Fibroblast of skin of left quadriceps (primary cell): ENCODE results near the gene SKAP1.
A peak's percentile ranks its signal among the peaks of the same experiment; 100 is the strongest.

Experiments used
- DNase-seq, 2 experiments: peaks; one replicate each; pipeline ENCODE4 v3.0.0-alpha.2; 2013; ENCODE audit warnings: low read depth in 2 of 2

Gene SKAP1

GRCh38 chr17:48429638-48430586 is at the start of gene SKAP1:
SKAP1 (minus strand) TSS chr17:48430214.
- DNase-seq: no peak

DNA sequence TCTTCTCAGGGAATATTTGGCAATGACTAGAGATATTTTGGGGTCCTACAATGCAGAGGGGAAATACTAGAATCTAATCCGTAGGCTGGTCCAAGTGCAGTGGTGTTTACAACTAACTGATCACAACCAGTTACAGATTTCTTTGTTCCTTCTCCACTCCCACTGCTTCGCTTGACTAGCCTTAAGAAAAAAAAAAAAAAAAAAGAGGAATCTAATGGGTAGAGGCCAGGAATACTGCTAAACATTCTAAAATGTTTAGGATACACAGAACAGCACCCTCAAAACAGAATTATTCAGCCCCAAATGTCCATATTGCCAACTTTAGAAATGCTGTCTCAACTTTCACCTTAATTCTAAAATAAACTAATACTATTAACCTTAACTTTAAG is 49.0 kb upstream of the SKAP1 start:
- no peak for DNase-seq

DNA sequence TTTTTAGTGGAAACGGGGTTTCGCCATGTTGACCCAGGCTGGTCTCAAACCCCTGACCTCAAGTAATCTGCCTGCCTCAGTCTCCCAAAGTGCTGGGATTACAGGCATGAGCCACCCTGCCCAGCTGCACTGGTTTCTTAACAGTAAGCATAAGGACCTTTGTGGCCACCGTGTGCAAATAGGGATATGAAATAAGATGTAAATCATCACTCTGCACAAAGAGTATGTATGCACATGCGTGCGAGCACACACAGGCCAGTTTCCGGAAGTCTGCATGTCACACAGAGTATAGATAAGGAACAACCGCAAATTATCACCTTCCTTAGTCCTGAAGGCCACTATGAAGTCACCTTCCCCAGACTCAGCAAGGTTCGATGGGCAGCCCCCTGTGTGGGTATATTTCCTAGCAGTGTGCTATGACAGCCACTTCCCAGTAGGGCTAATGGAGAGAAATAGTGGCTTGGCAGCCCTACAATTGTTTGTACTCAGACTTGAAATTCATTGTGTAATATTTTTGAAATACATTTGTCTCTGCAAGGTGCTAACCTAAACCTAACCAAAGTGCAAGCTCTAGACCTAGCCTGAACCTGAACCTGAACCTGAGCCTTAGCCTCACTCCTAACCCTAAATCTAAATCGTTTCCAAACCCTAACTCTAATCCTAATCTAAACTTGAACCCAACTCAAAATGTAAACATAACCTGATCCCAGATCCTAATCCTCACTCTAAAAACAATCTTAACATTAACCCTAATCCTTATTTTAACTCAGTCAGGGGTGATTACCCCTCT is 48.4 kb upstream of the SKAP1 start:
- DNase-seq: no peak

- DNase-seq: no peak
These were observed 47.2 kb upstream of the SKAP1 start for GRCh38 chr17:48477221-48477620.

DNA sequence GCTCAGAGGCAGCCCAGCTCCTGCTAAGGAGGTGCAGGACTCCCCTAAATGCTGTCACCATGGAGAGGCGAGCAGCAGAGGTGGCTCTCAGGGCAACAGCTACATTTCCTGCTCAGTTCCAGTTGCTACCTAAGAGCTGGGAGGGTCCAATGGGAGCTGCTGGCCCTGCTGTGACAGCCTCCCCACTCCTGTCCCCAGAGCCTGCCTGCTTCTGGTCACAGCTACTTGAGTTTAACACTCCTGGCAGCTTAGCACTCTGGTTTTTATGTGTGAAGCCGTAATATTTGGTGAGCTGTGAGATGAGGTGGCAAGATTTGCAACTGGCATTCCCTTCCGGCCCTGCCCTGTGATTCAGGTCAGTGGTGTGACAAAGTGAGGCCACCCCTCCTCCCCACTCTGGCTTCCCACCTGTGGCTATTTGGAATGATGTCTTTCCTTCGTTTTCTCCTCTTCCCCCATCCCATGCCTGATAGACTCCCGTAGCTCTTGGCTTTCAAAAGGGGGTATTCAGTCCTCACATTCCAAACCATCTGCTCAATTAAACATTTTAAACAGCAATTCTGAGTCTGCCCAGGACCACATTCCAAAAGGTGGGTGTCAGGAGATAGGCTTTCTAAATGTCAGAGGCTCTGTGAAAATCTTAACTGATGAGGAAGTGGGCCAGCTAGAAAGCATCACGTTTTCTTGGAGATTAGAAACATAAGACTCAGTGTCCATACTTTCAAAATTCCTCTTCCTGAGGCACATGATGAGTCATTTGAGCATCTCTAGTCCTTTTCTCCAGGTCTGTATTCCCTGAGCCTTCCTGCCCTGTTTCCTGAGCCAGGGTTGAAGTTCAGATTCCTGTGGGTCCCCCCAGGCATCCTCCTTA is 42.6 kb upstream of the SKAP1 start:
- DNase-seq: peak; percentile 77 to 78

GRCh38 chr17:48471817-48472410 is 41.9 kb upstream of the SKAP1 start:
- no peak for DNase-seq

- peak; percentile 76 to 80 for DNase-seq
These were observed 40.5 kb upstream of the SKAP1 start for GRCh38 chr17:48470388-48471034.

DNA sequence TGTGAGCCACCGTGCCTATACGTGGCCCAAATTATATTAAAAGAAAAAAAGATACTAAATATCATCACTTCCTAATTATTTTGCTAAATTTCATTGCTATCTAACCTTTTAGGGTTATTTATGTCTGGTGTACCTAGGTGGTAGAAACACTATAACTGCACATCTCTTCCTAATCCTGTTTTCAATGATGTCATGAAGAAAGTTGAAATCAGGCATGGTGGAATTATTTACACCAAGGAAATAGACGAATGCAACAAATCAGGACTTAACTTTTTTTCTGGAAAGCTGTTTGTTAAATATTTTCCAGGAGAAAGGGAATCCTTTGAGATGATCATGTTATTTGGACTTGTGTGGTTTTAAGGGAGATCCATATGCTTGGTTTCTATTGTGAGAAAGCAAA is 39.2 kb upstream of the SKAP1 start:
- no peak for DNase-seq

DNA sequence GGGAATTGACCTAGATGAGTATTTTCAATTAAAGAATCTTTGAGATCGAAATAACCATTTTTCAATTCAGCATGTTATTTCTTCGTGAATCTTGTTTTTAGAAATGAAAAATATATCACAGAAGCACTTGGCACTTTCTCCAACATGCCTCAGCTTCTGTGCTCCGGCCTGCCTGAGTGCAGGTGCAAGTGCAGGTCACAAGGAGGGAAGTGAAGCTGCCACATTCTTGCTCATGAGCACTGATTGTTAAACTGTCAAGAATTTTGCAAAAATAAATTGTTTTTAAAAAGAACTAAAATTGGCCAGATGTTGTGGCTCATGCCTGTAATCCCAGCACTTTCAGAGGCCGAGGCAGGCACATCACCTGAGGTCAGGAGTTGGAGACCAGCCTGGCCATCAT is 38.3 kb upstream of the SKAP1 start:
- no peak for DNase-seq

DNA sequence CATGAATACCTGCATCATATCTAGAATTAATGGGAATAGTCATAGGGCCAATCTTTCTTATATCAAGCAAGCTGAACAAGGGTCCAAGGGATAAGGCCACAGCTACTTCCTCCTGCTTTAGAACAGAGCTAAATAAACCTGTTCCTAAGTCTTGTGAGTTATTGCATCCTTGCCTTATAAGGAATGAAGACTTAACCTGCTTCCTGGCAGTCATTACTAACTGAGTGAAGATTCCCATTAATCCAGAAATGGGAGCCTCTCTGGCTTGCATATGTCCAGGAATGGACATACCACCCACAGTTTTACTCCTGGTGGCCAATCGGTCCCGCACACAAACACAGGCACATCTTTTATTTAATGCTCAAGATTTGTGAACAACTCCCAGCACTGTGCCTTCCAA is 35.9 kb upstream of the SKAP1 start:
- no peak for DNase-seq

- peak; percentile 75 to 81 for DNase-seq
These were observed 33.5 kb upstream of the SKAP1 start for GRCh38 chr17:48463526-48463925.

DNA sequence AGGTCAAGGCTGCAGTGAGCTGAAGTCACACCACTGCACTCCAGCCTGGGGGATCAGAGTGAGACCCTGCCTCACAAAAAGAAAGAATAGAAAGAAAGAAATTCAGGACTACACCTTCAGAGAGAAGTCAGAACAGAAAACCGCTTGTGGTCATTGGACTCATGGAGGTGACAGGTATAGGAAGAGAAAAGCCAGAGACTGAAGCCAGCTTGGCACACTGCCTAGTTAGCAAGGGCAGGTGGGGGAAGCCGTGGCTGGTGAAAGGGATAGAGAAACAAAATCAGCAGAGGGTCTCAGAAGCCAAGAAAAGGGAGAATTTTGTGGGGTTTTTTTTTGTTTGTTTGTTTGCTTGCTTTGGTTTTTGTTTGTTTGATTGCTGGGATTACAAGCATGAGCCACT is 32.9 kb upstream of the SKAP1 start:
- no peak for DNase-seq

DNA sequence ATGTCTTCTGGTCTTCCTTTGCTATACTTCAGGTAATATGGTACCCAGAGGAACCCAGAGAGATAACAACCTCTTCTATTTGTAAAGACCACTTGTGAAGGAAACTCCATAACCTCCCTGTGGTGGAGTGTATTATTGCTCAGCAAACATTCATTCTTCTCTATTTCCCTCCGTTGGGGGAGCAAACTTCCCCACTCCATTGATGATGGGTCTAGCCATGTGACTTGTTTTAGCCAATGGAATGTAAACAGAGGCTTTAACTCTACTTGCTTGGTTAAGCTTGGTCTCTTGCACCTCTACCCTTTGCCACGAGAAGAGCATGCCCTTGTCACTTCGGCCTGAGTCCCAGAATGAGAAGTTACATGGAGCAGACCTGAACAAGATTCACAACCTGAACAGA is 30.0 kb upstream of the SKAP1 start:
- DNase-seq: no peak

GRCh38 chr17:48459070-48459844 is 29.2 kb upstream of the SKAP1 start:
- DNase-seq: no peak

- DNase-seq: peak in 1 of 2 experiments; percentile 27
These were observed 27.2 kb upstream of the SKAP1 start for GRCh38 chr17:48457080-48457836.

- DNase-seq: no peak
These were observed 26.6 kb upstream of the SKAP1 start for GRCh38 chr17:48456589-48456988.

- no peak for DNase-seq
These were observed 25.8 kb upstream of the SKAP1 start for GRCh38 chr17:48455791-48456190.

- no peak for DNase-seq
These were observed 23.4 kb upstream of the SKAP1 start for GRCh38 chr17:48453447-48453846.

- DNase-seq: no peak
These were observed 21.5 kb upstream of the SKAP1 start for GRCh38 chr17:48451489-48451888.
